Measurements from ENCODE around the gene C2orf81. TPM values are rescaled to one million over a fixed set of nuclear protein-coding genes. Genes with fewer than 3 reads are reported as not detected.
A peak's percentile ranks its signal among the peaks of the same experiment; 100 is the strongest.
"Not testable (repeated sequence)": the region's sequence is repeated elsewhere in the genome, so short reads cannot be mapped to it uniquely, and the experiment has no call there.

Gene C2orf81
- total and polyA plus RNA-seq, 4 donors, result 1.2 to 5.9 (median 5.3) TPM

GRCh38 chr2:74444498-74445318 lies 23.3 kb upstream of the C2orf81 start:
- Histone ChIP-seq H3K36me3 (ENCODE audit: control insufficient read depth, insufficient read depth, low read length) (no peaks in the 10 kb centered on the region), H3K27ac (ENCODE audit: low read depth, low read length) (peak overlapping the region; percentile 16), H3K9me3 (ENCODE audit: control insufficient read depth, insufficient read depth, low read length) (no peaks in the 10 kb centered on the region), H3K27me3 (ENCODE audit: control insufficient read depth, insufficient read depth, low read length) (peaks cover 39% of the 10 kb centered on the region), H3K4me1 (ENCODE audit: control insufficient read depth, insufficient read depth, low read length) (peaks cover 25% of the 10 kb centered on the region), H3K4me3 (ENCODE audit: low read depth, low read length) (no peak overlapping the region)
- peak in 1 of 6 donors; percentile 24 for DNase-seq (ENCODE audit: low read depth in 4 of 6, low spot score in 6 of 6)
- WGBS (ENCODE audit: insufficient coverage), result 0% methylated on average over 2 of the region's 5 CpGs

DNA sequence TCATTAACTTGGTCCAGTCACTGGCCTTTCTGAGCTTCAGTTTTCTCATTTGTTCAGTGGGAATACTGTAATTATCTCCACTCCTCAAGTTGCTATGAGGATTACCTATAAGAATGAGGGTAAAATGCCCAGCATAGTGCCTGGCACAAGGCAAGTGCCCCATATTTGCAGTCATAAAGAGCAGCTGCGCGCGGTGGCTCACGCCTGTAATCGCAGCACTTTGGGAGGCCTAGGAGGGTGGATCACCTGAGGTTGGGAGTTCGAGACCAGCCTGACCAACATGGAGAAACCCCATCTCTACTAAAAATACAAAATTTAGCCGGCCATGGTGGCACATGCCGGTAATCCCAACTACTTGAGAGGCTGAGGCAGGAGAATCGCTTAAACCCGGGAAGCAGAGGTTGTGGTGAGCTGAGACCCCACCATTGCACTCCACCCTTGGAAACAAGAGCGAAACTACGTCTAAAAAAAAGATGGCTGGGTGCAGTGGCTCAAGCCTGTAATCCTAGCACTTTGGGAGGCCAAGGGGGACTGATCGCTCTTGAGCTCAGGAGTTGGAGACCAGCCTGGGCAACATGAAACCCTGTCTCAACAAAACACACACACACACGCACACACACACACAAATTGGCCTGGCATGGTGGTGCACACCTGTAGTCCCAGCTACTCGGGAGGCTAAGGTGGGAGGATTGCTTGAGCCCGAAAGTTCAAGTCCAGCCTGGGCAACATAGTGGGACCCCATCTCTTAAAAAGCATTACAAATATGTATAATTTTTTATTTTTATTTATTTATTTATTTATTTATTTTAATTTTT lies 21.3 kb upstream of the C2orf81 start:
- not testable (repeated sequence) for H3K9me3 ChIP-seq (ENCODE audit: control insufficient read depth, insufficient read depth, low read length); H3K36me3 ChIP-seq (ENCODE audit: control insufficient read depth, insufficient read depth, low read length); DNase-seq (ENCODE audit: low read depth in 4 of 6, low spot score in 6 of 6)
- 93% methylated on average over 7 of the region's 16 CpGs for WGBS (ENCODE audit: insufficient coverage)
- peak overlapping the region; percentile 40 for H3K27ac ChIP-seq (ENCODE audit: low read depth, low read length)
- peak overlapping the region; percentile 63 for H3K4me3 ChIP-seq (ENCODE audit: low read depth, low read length)
- peaks cover 40% of the 10 kb centered on the region for H3K4me1 ChIP-seq (ENCODE audit: control insufficient read depth, insufficient read depth, low read length)
- peaks cover 45% of the 10 kb centered on the region for H3K27me3 ChIP-seq (ENCODE audit: control insufficient read depth, insufficient read depth, low read length)

DNA sequence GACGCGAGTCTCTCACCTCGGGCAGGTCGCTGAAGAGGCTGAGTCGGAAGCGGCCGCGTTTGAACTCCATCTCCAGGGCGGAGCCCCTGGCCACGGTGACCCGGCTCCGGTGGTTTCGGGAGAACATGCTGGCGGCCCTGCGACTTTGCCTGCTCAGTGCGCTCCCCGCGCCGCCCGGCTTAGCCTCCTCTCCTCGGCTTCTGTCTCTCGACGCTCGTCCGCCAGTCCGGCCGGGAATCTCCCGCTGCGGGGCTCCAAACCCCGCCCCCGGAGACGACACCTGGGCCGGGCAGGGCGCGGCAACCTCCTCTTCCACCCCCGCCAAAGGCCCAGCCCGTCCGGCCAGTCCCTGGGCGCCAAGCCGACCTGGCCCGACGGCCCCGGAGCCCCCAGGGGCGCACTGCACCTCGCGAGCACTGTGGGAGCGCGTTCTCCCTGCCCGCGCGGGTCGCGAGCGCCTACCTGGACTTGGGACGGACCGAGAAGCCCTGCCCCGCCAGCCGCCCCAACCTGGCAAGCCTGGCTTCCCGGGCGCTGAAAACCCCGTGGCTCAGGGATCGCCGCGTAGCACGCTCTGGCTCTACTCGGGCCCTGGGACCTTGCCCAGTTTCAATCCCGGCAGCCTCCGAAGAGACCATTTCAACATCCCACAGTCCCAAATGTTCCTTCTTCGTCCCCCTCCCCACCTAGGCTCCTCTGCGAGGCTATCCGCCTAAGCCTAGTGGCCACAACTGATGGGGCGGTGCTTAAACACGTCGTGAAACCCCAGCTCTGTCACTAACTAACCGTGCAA lies 20.5 kb upstream of the C2orf81 start, which contains the start of gene RTKN:
RTKN (minus strand) TSS at position 248 of the 793 bp plus-strand sequence; CDS start at position 127, 121 bp downstream.
- peaks cover 41% of the 10 kb centered on the region for H3K4me1 ChIP-seq (ENCODE audit: control insufficient read depth, insufficient read depth, low read length)
- peak within 1 kb of the TSS; percentile 98 for H3K27ac ChIP-seq (ENCODE audit: low read depth, low read length)
- H3K27me3 ChIP-seq (ENCODE audit: control insufficient read depth, insufficient read depth, low read length), result peaks cover 45% of the 10 kb centered on the region
- no peaks in the 10 kb centered on the region for H3K9me3 ChIP-seq (ENCODE audit: control insufficient read depth, insufficient read depth, low read length)
- peak in 1 of 6 donors; percentile 43 for DNase-seq (ENCODE audit: low read depth in 4 of 6, low spot score in 6 of 6)
- WGBS (ENCODE audit: insufficient coverage), result 5% methylated on average over 74 of the region's 75 CpGs
- H3K36me3 ChIP-seq (ENCODE audit: control insufficient read depth, insufficient read depth, low read length), result no peaks in the 10 kb centered on the region
- H3K4me3 ChIP-seq (ENCODE audit: low read depth, low read length), result peak within 1 kb of the TSS; percentile 63

- peaks cover 3% of the 10 kb centered on the region for H3K36me3 ChIP-seq (ENCODE audit: control insufficient read depth, insufficient read depth, low read length)
- 8% methylated on average over 33 of the region's 33 CpGs for WGBS (ENCODE audit: insufficient coverage)
- H3K9me3 ChIP-seq (ENCODE audit: control insufficient read depth, insufficient read depth, low read length), result no peaks in the 10 kb centered on the region
- H3K4me3 ChIP-seq (ENCODE audit: low read depth, low read length), result peak overlapping the region; percentile 63
- DNase-seq (ENCODE audit: low read depth in 4 of 6, low spot score in 6 of 6), result peak in 1 of 6 donors; percentile 38
- H3K4me1 ChIP-seq (ENCODE audit: control insufficient read depth, insufficient read depth, low read length), result peaks cover 48% of the 10 kb centered on the region
- H3K27me3 ChIP-seq (ENCODE audit: control insufficient read depth, insufficient read depth, low read length), result peaks cover 45% of the 10 kb centered on the region
- H3K27ac ChIP-seq (ENCODE audit: low read depth, low read length), result peak overlapping the region; percentile 98
Observed at GRCh38 chr2:74441170-74441689, 19.8 kb upstream of the C2orf81 start.

DNA sequence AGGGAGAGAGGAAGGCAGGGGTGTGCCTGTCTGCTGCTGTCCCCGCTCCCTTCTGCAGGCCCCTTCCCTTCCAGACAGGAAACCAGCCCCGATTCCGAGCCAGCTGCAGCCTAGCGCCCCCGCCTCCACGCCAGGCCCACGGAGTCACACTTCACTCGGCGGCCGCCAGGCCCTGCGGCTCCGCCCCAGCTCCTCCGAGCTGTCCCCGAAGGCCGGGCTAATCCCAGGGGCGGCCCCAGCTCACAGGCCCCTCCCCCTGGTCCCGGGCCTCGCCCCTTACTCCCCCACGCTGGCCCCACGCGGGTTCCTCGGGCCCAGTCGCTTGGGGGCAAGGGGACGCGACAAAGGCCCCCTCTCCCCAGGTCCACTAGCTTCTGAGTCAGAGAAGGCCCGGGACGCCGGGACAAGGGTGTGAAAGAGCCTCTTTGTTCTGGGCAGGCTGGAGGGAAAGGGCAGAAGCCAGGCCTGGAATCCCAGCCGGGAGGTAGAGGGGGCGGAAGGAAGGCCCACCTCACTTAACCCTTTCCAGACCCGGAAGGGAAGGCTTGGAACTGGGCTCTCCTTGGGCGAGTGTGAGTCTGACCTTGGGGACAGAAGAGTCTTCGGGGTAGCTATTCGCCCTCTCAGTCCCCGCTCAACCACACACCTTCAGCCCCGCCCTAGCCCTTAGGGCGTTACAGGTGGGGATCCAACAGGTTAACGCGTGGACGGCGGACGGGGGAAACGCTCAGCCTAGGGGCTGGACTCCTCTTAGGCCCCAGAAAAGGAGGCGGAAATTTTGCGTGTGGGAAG lies 19.2 kb upstream of the C2orf81 start:
- Histone ChIP-seq H3K9me3 (ENCODE audit: control insufficient read depth, insufficient read depth, low read length) (no peaks in the 10 kb centered on the region), H3K36me3 (ENCODE audit: control insufficient read depth, insufficient read depth, low read length) (peaks cover 7% of the 10 kb centered on the region), H3K27ac (ENCODE audit: low read depth, low read length) (peak overlapping the region; percentile 98), H3K4me1 (ENCODE audit: control insufficient read depth, insufficient read depth, low read length) (peaks cover 54% of the 10 kb centered on the region), H3K4me3 (ENCODE audit: low read depth, low read length) (peak overlapping the region; percentile 63), H3K27me3 (ENCODE audit: control insufficient read depth, insufficient read depth, low read length) (peaks cover 48% of the 10 kb centered on the region)
- WGBS (ENCODE audit: insufficient coverage), result 6% methylated on average over 32 of the region's 45 CpGs
- peak in 3 of 6 donors; percentile 64 to 93 (median 75) for DNase-seq (ENCODE audit: low read depth in 4 of 6, low spot score in 6 of 6)

GRCh38 chr2:74439803-74440377 lies 18.5 kb upstream of the C2orf81 start:
- WGBS (ENCODE audit: insufficient coverage), result 18% methylated on average over 12 of the region's 14 CpGs
- H3K36me3 ChIP-seq (ENCODE audit: control insufficient read depth, insufficient read depth, low read length), result peaks cover 7% of the 10 kb centered on the region
- H3K4me3 ChIP-seq (ENCODE audit: low read depth, low read length), result peak overlapping the region; percentile 63
- H3K27me3 ChIP-seq (ENCODE audit: control insufficient read depth, insufficient read depth, low read length), result peaks cover 48% of the 10 kb centered on the region
- H3K4me1 ChIP-seq (ENCODE audit: control insufficient read depth, insufficient read depth, low read length), result peaks cover 54% of the 10 kb centered on the region
- no peaks in the 10 kb centered on the region for H3K9me3 ChIP-seq (ENCODE audit: control insufficient read depth, insufficient read depth, low read length)
- peak overlapping the region; percentile 98 for H3K27ac ChIP-seq (ENCODE audit: low read depth, low read length)
- peak in 4 of 6 donors; percentile 54 to 88 (median 62) for DNase-seq (ENCODE audit: low read depth in 4 of 6, low spot score in 6 of 6)

DNA sequence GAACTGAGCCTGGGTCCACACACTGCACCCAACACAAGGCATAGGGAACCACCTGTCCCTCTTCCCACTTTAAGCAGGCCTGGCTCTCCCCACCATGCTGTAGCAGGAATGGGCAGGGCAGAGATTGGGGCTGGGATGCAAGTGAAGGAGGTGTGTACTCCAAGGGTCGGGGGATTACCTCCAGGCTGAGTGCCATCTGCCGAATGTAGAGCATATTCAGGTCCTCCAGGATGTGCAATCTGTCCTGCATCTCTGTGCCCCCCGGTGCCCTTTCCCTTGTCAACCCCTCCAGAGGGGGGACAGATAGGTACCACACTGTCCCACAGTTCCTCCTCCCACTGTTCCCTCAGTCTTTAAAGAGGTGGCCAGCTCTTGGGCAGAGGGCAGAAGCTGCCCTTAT lies 18.0 kb upstream of the C2orf81 start:
- Histone ChIP-seq H3K27me3 (ENCODE audit: control insufficient read depth, insufficient read depth, low read length) (peaks cover 45% of the 10 kb centered on the region), H3K36me3 (ENCODE audit: control insufficient read depth, insufficient read depth, low read length) (peaks cover 7% of the 10 kb centered on the region), H3K4me3 (ENCODE audit: low read depth, low read length) (peak overlapping the region; percentile 63), H3K4me1 (ENCODE audit: control insufficient read depth, insufficient read depth, low read length) (peaks cover 54% of the 10 kb centered on the region), H3K9me3 (ENCODE audit: control insufficient read depth, insufficient read depth, low read length) (no peaks in the 10 kb centered on the region), H3K27ac (ENCODE audit: low read depth, low read length) (peak overlapping the region; percentile 98)
- WGBS (ENCODE audit: insufficient coverage), result 40% methylated on average over 3 of the region's 3 CpGs
- no peak for DNase-seq (ENCODE audit: low read depth in 4 of 6, low spot score in 6 of 6)

GRCh38 chr2:74438248-74438647 lies 16.8 kb upstream of the C2orf81 start:
- Histone ChIP-seq H3K9me3 (ENCODE audit: control insufficient read depth, insufficient read depth, low read length) (no peaks in the 10 kb centered on the region), H3K36me3 (ENCODE audit: control insufficient read depth, insufficient read depth, low read length) (peaks cover 7% of the 10 kb centered on the region), H3K27ac (ENCODE audit: low read depth, low read length) (peak overlapping the region; percentile 98), H3K4me1 (ENCODE audit: control insufficient read depth, insufficient read depth, low read length) (peaks cover 54% of the 10 kb centered on the region), H3K27me3 (ENCODE audit: control insufficient read depth, insufficient read depth, low read length) (peaks cover 43% of the 10 kb centered on the region), H3K4me3 (ENCODE audit: low read depth, low read length) (peak overlapping the region; percentile 63)
- DNase-seq (ENCODE audit: low read depth in 4 of 6, low spot score in 6 of 6), result no peak
- 92% methylated on average over 1 of the region's 1 CpG for WGBS (ENCODE audit: insufficient coverage)

Data from spinal cord (tissue), 10 donors.